Measurements from ENCODE around the gene DAW1.

DNA sequence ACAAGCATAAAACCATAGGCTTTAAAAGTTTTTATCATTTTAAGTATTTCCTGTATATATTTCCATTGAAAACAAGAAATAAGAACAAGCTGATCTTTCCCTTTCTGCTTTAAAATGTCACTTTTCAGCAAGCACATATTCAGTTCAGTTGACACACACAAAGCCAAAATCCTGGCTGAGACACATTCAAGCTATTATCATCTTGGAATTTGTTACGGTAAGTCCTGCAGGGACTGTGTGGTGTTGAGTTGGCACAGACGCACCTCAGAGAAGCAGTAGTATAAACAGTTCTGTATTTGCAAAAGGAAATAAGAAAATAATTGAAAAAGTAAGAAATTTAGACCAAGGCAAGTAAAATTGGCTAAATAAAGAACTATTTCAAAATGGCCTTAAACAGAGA, 10.4 kb upstream of the DAW1 start:
- TF ChIP-seq POLR2AphosphoS5 (IDR thresholded peaks at IDR 0.05; ENCODE audit: insufficient read depth in 1 of 2, low read depth in 1 of 2) (no peak), POLR2A (IDR thresholded peaks at IDR 0.05) (no peak)
